GM23338 (cell line): ENCODE measurements around the gene PDYN. TPM values are rescaled to one million over a fixed set of nuclear protein-coding genes. Genes with fewer than 3 reads are reported as not detected.
A peak's percentile ranks its signal among the peaks of the same experiment; 100 is the strongest.

Source experiments
- ATAC-seq: fragments of 200-7000 bp; cut with Tn5 transposase; 3 replicates; pipeline ENCODE4 v1.9.1; 2020
- DNase-seq: peaks from one replicate; pipeline ENCODE4 v3.0.0-alpha.2; 2015; ENCODE audit warnings: low spot score
- H2AFZ ChIP-seq: fragments of 200-600 bp; sonication (generic); 2 replicates; pipeline ENCODE4 v1.8.0; 2016; ENCODE audit warnings: antibody characterized with exemption, mild to moderate bottlenecking, moderate library complexity
- H3F3A ChIP-seq: fragments of 200-600 bp; sonication (generic); replicated peaks from 2 replicates; pipeline ENCODE4 v1.8.0; 2017; ENCODE audit warnings: antibody characterized with exemption, mixed run types, low read depth
- H3K27ac ChIP-seq: fragments of 200-600 bp; sonication (generic); 2 replicates; pipeline ENCODE4 v1.6.1; 2016; ENCODE audit warnings: low read depth
- H3K27me3 ChIP-seq: fragments of 200-600 bp; sonication (generic); 2 replicates; pipeline ENCODE4 v1.8.0; 2016; ENCODE audit warnings: mild to moderate bottlenecking, mixed run types, moderate library complexity; ENCODE audit not compliant: insufficient read depth
- H3K36me3 ChIP-seq: fragments of 200-600 bp; sonication (generic); 2 replicates; pipeline ENCODE4 v1.8.0; 2016; ENCODE audit warnings: mild to moderate bottlenecking; ENCODE audit not compliant: insufficient read depth
- H3K4me1 ChIP-seq: fragments of 200-600 bp; sonication (generic); 2 replicates; pipeline ENCODE4 v1.8.0; 2016; ENCODE audit warnings: mild to moderate bottlenecking, moderate library complexity; ENCODE audit not compliant: insufficient read depth
- H3K4me2 ChIP-seq: fragments of 200-600 bp; sonication (generic); 2 replicates; pipeline ENCODE4 v1.7.1; 2017; ENCODE audit warnings: mixed run types
- H3K4me3 ChIP-seq: fragments of 200-600 bp; sonication (generic); 2 replicates; pipeline ENCODE4 v1.6.1; 2016; ENCODE audit warnings: mixed run types
- H3K79me2 ChIP-seq: fragments of 200-600 bp; sonication (generic); replicated peaks from 2 replicates; pipeline ENCODE4 v1.8.0; 2017; ENCODE audit warnings: mild to moderate bottlenecking; ENCODE audit not compliant: insufficient read depth
- H3K9me2 ChIP-seq: fragments of 200-600 bp; sonication (generic); 2 replicates; pipeline ENCODE4 v1.8.0; 2017; ENCODE audit not compliant: insufficient read depth
- H4K20me1 ChIP-seq: fragments of 200-600 bp; sonication (generic); replicated peaks from 2 replicates; pipeline ENCODE4 v1.8.0; 2017; ENCODE audit warnings: mild to moderate bottlenecking; ENCODE audit not compliant: insufficient read depth
- H3K27ac Mint-ChIP-seq: 2 replicates; pipeline ENCODE4 v1.8.0; 2020; ENCODE audit warnings: inconsistent platforms, mild to moderate bottlenecking, moderate library complexity, mixed read lengths
- H3K27me3 Mint-ChIP-seq: 3 replicates; pipeline ENCODE4 v1.8.0; 2022; ENCODE audit warnings: low read depth, mild to moderate bottlenecking, moderate library complexity, mixed read lengths, inconsistent platforms; ENCODE audit not compliant: insufficient read depth, poor library complexity
- H3K36me3 Mint-ChIP-seq: 3 replicates; pipeline ENCODE4 v1.8.0; 2021; ENCODE audit warnings: low read depth, mild to moderate bottlenecking, inconsistent platforms, moderate library complexity, mixed read lengths
- H3K4me1 Mint-ChIP-seq: 3 replicates; pipeline ENCODE4 v1.8.0; 2020; ENCODE audit warnings: mild to moderate bottlenecking, inconsistent platforms, mixed read lengths
- H3K4me3 Mint-ChIP-seq: 3 replicates; pipeline ENCODE4 v1.8.0; 2021; ENCODE audit warnings: moderate library complexity, mild to moderate bottlenecking, inconsistent platforms, mixed read lengths
- H3K9me3 Mint-ChIP-seq: 3 replicates; pipeline ENCODE4 v1.8.0; 2020; ENCODE audit warnings: moderate library complexity, mild to moderate bottlenecking, inconsistent platforms, mixed read lengths
- CREB1 ChIP-seq: fragments of 250-450 bp; sonication (Bioruptor Pico); IDR thresholded peaks from 2 replicates; pipeline ENCODE4 v1.5.0; 2020; ENCODE audit warnings: low read depth, mild to moderate bottlenecking, moderate library complexity
- EZH2 ChIP-seq: fragments of 200-600 bp; sonication (generic); IDR thresholded peaks from one replicate; pipeline ENCODE4 v1.8.0; 2017; ENCODE audit warnings: antibody characterized with exemption, mild to moderate bottlenecking, low read depth; ENCODE audit not compliant: unreplicated experiment
- EZH2phosphoT487 ChIP-seq: fragments of 200-600 bp; sonication (generic); IDR thresholded peaks from one replicate; pipeline ENCODE4 v1.8.1; 2018; ENCODE audit warnings: antibody characterized with exemption; ENCODE audit not compliant: unreplicated experiment
- JUNB ChIP-seq: IDR thresholded peaks from one replicate; pipeline ENCODE4 v1.6.1; 2016; ENCODE audit warnings: antibody characterized with exemption; ENCODE audit not compliant: unreplicated experiment
- NANOG ChIP-seq: IDR thresholded peaks from 2 replicates; pipeline ENCODE4 v1.6.1; 2016; ENCODE audit warnings: antibody characterized with exemption, borderline replicate concordance
- POLR2AphosphoS5 ChIP-seq: IDR thresholded peaks from 2 replicates; pipeline ENCODE4 v1.6.1; 2016; ENCODE audit warnings: antibody characterized with exemption, low read depth
- STAT1 ChIP-seq: IDR thresholded peaks from one replicate; pipeline ENCODE4 v1.6.1; 2016; ENCODE audit warnings: antibody characterized with exemption; ENCODE audit not compliant: unreplicated experiment
- ZNF114 ChIP-seq: fragments of 250-450 bp; sonication (Bioruptor Pico); IDR thresholded peaks from 2 replicates; pipeline ENCODE4 v1.5.0; 2020; ENCODE audit warnings: mild to moderate bottlenecking, moderate library complexity
- ZNF331 ChIP-seq: fragments of 250-450 bp; sonication (Bioruptor Pico); IDR thresholded peaks from 2 replicates; pipeline ENCODE4 v1.5.0; 2020; ENCODE audit warnings: low read depth, mild to moderate bottlenecking, moderate library complexity
- long read RNA-seq: library from polyadenylated mRNA; unstranded; transcript quantifications from one replicate; pipeline ENCODE4 v2.0.0, GENCODE V29; 2020; ENCODE audit not compliant: unreplicated experiment
- polyA plus RNA-seq: library from polyadenylated mRNA; unstranded; fragments of >200 nt; fragmentation: Nextera tagmentation; extraction: Ambion mirVana; gene quantifications from 2 replicates; pipeline ENCODE4 v1.2.1, GENCODE V29; 2016
- total RNA-seq: library from RNA; depleted of rRNA; stranded (reverse); fragments of >200 nt; shearing (Covaris generic); gene quantifications from 2 replicates; pipeline ENCODE4 v1.2.3, GENCODE V29; 2014; rRNA removed
- TF ChIP-seq, protein P1 (sequence below), 2 experiments: fragments of 200-600 bp in 1 of 2; sonication (generic) in 1 of 2; conservative IDR thresholded peaks; 2 replicates each; pipeline versions ENCODE4 v1.5.1 to v1.6.1; 2016 to 2017; ENCODE audit warnings: antibody characterized with exemption in 2 of 2, low read depth in 2 of 2, mild to moderate bottlenecking in 2 of 2, moderate library complexity in 1 of 2
- TF ChIP-seq, protein P2 (sequence below): IDR thresholded peaks from one replicate; pipeline ENCODE4 v1.6.1; 2018; ENCODE audit warnings: antibody characterized with exemption; ENCODE audit not compliant: unreplicated experiment
- TF ChIP-seq, protein P3 (sequence below): fragments of 250-450 bp; sonication (Bioruptor Pico); IDR thresholded peaks from 2 replicates; pipeline ENCODE4 v1.5.0; 2020; ENCODE audit warnings: mild to moderate bottlenecking, moderate library complexity
- TF ChIP-seq, protein P4 (sequence below): IDR thresholded peaks from 2 replicates; pipeline ENCODE4 v1.6.1; 2016; ENCODE audit warnings: antibody characterized with exemption

PDYN gene
- total RNA-seq (0.24 and 0.47 TPM in 2 replicates), polyA plus RNA-seq (0.21 and 0.33 TPM in 2 replicates)
- long read RNA-seq, result 0 reads

DNA sequence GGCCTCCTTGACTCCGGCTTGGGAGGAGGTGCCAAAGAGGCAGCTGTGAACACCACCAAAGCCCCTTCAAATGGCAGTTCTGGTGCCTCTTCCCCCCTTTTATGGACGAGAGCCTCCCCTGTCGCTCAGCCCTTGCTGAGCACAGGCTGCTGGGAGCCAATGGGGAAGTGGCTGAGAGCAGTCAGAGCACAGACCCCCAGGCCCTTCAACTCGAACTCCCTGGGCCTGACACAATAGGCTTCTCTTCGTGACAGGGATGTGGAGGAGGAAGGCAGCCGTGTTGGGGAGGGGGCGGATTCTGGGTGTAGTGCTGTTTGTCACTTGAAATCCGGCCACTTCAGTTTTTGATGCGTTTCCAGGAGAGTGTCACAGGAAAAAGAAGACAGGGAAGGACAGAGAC, at the start of gene PDYN:
Gene PDYN, minus strand, starts transcription at position 73 of the 400 bp plus-strand sequence. CDS start 10,974 bp downstream, outside the sequence.
- H3K4me1 Mint-ChIP-seq, result peaks cover 38% of the 10 kb centered on the region
- Histone ChIP-seq H3K4me3 (no peak within 1 kb of the TSS), H3K36me3 (no peaks in the 10 kb centered on the region), H3K79me2 (no peaks in the 10 kb centered on the region), H3K4me1 (peaks cover 30% of the 10 kb centered on the region), H3K27me3 (no peaks in the 10 kb centered on the region), H3F3A (no peaks in the 10 kb centered on the region), H3K4me2 (no peak within 1 kb of the TSS), H2AFZ (peak within 1 kb of the TSS; percentile 74), H4K20me1 (no peaks in the 10 kb centered on the region), H3K27ac (no peak within 1 kb of the TSS), H3K9me2 (no peaks in the 10 kb centered on the region)
- H3K36me3 Mint-ChIP-seq, result no peaks in the 10 kb centered on the region
- no peak within 1 kb of the TSS for H3K27ac Mint-ChIP-seq
- H3K27me3 Mint-ChIP-seq, result peaks cover 21% of the 10 kb centered on the region
- no peaks in the 10 kb centered on the region for H3K9me3 Mint-ChIP-seq
- DNase-seq, result no peak
- TF ChIP-seq JUNB, result no peak
- no peak for TF ChIP-seq NANOG
- TF ChIP-seq, protein P1, sequence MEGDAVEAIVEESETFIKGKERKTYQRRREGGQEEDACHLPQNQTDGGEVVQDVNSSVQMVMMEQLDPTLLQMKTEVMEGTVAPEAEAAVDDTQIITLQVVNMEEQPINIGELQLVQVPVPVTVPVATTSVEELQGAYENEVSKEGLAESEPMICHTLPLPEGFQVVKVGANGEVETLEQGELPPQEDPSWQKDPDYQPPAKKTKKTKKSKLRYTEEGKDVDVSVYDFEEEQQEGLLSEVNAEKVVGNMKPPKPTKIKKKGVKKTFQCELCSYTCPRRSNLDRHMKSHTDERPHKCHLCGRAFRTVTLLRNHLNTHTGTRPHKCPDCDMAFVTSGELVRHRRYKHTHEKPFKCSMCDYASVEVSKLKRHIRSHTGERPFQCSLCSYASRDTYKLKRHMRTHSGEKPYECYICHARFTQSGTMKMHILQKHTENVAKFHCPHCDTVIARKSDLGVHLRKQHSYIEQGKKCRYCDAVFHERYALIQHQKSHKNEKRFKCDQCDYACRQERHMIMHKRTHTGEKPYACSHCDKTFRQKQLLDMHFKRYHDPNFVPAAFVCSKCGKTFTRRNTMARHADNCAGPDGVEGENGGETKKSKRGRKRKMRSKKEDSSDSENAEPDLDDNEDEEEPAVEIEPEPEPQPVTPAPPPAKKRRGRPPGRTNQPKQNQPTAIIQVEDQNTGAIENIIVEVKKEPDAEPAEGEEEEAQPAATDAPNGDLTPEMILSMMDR (conservative IDR thresholded peaks at IDR 0.05; ENCODE audit: low read depth in 2 of 2), result no peak
- no peak for TF ChIP-seq ZNF331 (CRISPR knock-in tag)
- no peak for TF ChIP-seq POLR2AphosphoS5
- no peak for TF ChIP-seq ZNF114 (CRISPR knock-in tag)
- TF ChIP-seq EZH2, result no peak
- TF ChIP-seq CREB1 (CRISPR knock-in tag), result no peak
- no peak for TF ChIP-seq EZH2phosphoT487
- TF ChIP-seq, protein P2, sequence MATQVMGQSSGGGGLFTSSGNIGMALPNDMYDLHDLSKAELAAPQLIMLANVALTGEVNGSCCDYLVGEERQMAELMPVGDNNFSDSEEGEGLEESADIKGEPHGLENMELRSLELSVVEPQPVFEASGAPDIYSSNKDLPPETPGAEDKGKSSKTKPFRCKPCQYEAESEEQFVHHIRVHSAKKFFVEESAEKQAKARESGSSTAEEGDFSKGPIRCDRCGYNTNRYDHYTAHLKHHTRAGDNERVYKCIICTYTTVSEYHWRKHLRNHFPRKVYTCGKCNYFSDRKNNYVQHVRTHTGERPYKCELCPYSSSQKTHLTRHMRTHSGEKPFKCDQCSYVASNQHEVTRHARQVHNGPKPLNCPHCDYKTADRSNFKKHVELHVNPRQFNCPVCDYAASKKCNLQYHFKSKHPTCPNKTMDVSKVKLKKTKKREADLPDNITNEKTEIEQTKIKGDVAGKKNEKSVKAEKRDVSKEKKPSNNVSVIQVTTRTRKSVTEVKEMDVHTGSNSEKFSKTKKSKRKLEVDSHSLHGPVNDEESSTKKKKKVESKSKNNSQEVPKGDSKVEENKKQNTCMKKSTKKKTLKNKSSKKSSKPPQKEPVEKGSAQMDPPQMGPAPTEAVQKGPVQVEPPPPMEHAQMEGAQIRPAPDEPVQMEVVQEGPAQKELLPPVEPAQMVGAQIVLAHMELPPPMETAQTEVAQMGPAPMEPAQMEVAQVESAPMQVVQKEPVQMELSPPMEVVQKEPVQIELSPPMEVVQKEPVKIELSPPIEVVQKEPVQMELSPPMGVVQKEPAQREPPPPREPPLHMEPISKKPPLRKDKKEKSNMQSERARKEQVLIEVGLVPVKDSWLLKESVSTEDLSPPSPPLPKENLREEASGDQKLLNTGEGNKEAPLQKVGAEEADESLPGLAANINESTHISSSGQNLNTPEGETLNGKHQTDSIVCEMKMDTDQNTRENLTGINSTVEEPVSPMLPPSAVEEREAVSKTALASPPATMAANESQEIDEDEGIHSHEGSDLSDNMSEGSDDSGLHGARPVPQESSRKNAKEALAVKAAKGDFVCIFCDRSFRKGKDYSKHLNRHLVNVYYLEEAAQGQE, result no peak
- no peak for TF ChIP-seq STAT1
- TF ChIP-seq, protein P3, sequence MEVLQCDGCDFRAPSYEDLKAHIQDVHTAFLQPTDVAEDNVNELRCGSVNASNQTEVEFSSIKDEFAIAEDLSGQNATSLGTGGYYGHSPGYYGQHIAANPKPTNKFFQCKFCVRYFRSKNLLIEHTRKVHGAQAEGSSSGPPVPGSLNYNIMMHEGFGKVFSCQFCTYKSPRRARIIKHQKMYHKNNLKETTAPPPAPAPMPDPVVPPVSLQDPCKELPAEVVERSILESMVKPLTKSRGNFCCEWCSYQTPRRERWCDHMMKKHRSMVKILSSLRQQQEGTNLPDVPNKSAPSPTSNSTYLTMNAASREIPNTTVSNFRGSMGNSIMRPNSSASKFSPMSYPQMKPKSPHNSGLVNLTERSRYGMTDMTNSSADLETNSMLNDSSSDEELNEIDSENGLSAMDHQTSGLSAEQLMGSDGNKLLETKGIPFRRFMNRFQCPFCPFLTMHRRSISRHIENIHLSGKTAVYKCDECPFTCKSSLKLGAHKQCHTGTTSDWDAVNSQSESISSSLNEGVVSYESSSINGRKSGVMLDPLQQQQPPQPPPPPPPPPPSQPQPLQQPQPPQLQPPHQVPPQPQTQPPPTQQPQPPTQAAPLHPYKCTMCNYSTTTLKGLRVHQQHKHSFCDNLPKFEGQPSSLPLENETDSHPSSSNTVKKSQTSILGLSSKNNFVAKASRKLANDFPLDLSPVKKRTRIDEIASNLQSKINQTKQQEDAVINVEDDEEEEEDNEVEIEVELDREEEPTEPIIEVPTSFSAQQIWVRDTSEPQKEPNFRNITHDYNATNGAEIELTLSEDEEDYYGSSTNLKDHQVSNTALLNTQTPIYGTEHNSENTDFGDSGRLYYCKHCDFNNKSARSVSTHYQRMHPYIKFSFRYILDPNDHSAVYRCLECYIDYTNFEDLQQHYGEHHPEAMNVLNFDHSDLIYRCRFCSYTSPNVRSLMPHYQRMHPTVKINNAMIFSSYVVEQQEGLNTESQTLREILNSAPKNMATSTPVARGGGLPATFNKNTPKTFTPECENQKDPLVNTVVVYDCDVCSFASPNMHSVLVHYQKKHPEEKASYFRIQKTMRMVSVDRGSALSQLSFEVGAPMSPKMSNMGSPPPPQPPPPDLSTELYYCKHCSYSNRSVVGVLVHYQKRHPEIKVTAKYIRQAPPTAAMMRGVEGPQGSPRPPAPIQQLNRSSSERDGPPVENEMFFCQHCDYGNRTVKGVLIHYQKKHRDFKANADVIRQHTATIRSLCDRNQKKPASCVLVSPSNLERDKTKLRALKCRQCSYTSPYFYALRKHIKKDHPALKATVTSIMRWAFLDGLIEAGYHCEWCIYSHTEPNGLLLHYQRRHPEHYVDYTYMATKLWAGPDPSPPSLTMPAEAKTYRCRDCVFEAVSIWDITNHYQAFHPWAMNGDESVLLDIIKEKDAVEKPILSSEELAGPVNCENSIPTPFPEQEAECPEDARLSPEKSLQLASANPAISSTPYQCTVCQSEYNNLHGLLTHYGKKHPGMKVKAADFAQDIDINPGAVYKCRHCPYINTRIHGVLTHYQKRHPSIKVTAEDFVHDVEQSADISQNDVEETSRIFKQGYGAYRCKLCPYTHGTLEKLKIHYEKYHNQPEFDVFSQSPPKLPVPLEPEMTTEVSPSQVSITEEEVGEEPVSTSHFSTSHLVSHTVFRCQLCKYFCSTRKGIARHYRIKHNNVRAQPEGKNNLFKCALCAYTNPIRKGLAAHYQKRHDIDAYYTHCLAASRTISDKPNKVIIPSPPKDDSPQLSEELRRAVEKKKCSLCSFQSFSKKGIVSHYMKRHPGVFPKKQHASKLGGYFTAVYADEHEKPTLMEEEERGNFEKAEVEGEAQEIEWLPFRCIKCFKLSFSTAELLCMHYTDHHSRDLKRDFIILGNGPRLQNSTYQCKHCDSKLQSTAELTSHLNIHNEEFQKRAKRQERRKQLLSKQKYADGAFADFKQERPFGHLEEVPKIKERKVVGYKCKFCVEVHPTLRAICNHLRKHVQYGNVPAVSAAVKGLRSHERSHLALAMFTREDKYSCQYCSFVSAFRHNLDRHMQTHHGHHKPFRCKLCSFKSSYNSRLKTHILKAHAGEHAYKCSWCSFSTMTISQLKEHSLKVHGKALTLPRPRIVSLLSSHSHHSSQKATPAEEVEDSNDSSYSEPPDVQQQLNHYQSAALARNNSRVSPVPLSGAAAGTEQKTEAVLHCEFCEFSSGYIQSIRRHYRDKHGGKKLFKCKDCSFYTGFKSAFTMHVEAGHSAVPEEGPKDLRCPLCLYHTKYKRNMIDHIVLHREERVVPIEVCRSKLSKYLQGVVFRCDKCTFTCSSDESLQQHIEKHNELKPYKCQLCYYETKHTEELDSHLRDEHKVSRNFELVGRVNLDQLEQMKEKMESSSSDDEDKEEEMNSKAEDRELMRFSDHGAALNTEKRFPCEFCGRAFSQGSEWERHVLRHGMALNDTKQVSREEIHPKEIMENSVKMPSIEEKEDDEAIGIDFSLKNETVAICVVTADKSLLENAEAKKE (CRISPR knock-in tag), result no peak
- TF ChIP-seq, protein P4, sequence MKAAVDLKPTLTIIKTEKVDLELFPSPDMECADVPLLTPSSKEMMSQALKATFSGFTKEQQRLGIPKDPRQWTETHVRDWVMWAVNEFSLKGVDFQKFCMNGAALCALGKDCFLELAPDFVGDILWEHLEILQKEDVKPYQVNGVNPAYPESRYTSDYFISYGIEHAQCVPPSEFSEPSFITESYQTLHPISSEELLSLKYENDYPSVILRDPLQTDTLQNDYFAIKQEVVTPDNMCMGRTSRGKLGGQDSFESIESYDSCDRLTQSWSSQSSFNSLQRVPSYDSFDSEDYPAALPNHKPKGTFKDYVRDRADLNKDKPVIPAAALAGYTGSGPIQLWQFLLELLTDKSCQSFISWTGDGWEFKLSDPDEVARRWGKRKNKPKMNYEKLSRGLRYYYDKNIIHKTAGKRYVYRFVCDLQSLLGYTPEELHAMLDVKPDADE, result no peak
- peak; percentile 72 for ATAC-seq
- H3K4me3 Mint-ChIP-seq, result no peak within 1 kb of the TSS
